ENCODE results near the gene SIPA1L3.
"Not testable (repeated sequence)": the region's sequence is repeated elsewhere in the genome, so short reads cannot be mapped to it uniquely, and the experiment has no call there.

SIPA1L3 gene

GRCh38 chr19:37909661-37910199 is 2.7 kb downstream of the SIPA1L3 start:
- no peaks in the 10 kb centered on the region for H3K9me2 ChIP-seq (ENCODE audit: low read depth, low read length)
- H3K9ac ChIP-seq (ENCODE audit: low read length), result peak overlapping the region; percentile 53
- peak overlapping the region; percentile 95 for H3K27ac ChIP-seq (ENCODE audit: low read depth, low read length, poor library complexity, severe bottlenecking)
- H3F3A ChIP-seq (ENCODE audit: insufficient read depth, low read length), result peaks cover 11% of the 10 kb centered on the region; the same call in 1 of the 2 replicates
- H3K4me1 ChIP-seq (ENCODE audit: insufficient read depth, low read length, severe bottlenecking), result peaks cover 77% of the 10 kb centered on the region
- H3K9me3 ChIP-seq (ENCODE audit: low read length), result no peaks in the 10 kb centered on the region
- peak overlapping the region; percentile 98 for H3K4me3 ChIP-seq (ENCODE audit: low read depth, low read length, poor library complexity, severe bottlenecking)
- H3K79me2 ChIP-seq (ENCODE audit: insufficient read depth, low read length), result peaks cover 31% of the 10 kb centered on the region
- no peak overlapping the region for H2AFZ ChIP-seq (ENCODE audit: low read length)
- H3K27me3 ChIP-seq (ENCODE audit: insufficient read depth, low read length), result no peaks in the 10 kb centered on the region
- peak overlapping the region; percentile 73 for H3K4me2 ChIP-seq (ENCODE audit: low read length)
- TF ChIP-seq EZH2 (IDR thresholded peaks at IDR 0.05; ENCODE audit: borderline replicate concordance, low read length) (no peak), CTCF (IDR thresholded peaks at IDR 0.05; ENCODE audit: low read length) (no peak)
- H4K20me1 ChIP-seq (ENCODE audit: insufficient read depth, low read length), result no peaks in the 10 kb centered on the region
- H3K36me3 ChIP-seq (ENCODE audit: insufficient read depth, low read length), result no peaks in the 10 kb centered on the region

GRCh38 chr19:37914908-37915307 is 7.9 kb downstream of the SIPA1L3 start:
- Histone ChIP-seq H3F3A (ENCODE audit: insufficient read depth, low read length) (peaks cover 13% of the 10 kb centered on the region; the same call in 1 of the 2 replicates), H3K4me3 (ENCODE audit: low read depth, low read length, poor library complexity, severe bottlenecking) (peak overlapping the region; percentile 48), H3K36me3 (ENCODE audit: insufficient read depth, low read length) (no peaks in the 10 kb centered on the region), H3K79me2 (ENCODE audit: insufficient read depth, low read length) (peaks cover 24% of the 10 kb centered on the region), H3K9me2 (ENCODE audit: low read depth, low read length) (no peaks in the 10 kb centered on the region), H3K4me1 (ENCODE audit: insufficient read depth, low read length, severe bottlenecking) (peaks cover 83% of the 10 kb centered on the region), H3K27me3 (ENCODE audit: insufficient read depth, low read length) (no peaks in the 10 kb centered on the region), H2AFZ (ENCODE audit: low read length) (no peak overlapping the region), H3K27ac (ENCODE audit: low read depth, low read length, poor library complexity, severe bottlenecking) (peak overlapping the region; percentile 95), H3K4me2 (ENCODE audit: low read length) (peak overlapping the region; percentile 61), H4K20me1 (ENCODE audit: insufficient read depth, low read length) (no peaks in the 10 kb centered on the region), H3K9ac (ENCODE audit: low read length) (peak overlapping the region; percentile 53), H3K9me3 (ENCODE audit: low read length) (no peaks in the 10 kb centered on the region)
- TF ChIP-seq CTCF (IDR thresholded peaks at IDR 0.05; ENCODE audit: low read length), result no peak
- no peak for TF ChIP-seq EZH2 (IDR thresholded peaks at IDR 0.05; ENCODE audit: borderline replicate concordance, low read length)

GRCh38 chr19:37920591-37921450 is 13.8 kb downstream of the SIPA1L3 start:
- no peak for TF ChIP-seq CTCF (IDR thresholded peaks at IDR 0.05; ENCODE audit: low read length)
- no peak for TF ChIP-seq EZH2 (IDR thresholded peaks at IDR 0.05; ENCODE audit: borderline replicate concordance, low read length)
- H3K4me1 ChIP-seq (ENCODE audit: insufficient read depth, low read length, severe bottlenecking), result peaks cover 86% of the 10 kb centered on the region
- no peaks in the 10 kb centered on the region for H3F3A ChIP-seq (ENCODE audit: insufficient read depth, low read length)
- H3K36me3 ChIP-seq (ENCODE audit: insufficient read depth, low read length), result peaks cover 10% of the 10 kb centered on the region
- H3K79me2 ChIP-seq (ENCODE audit: insufficient read depth, low read length), result peaks cover 20% of the 10 kb centered on the region
- no peak overlapping the region for H2AFZ ChIP-seq (ENCODE audit: low read length)
- H3K27me3 ChIP-seq (ENCODE audit: insufficient read depth, low read length), result no peaks in the 10 kb centered on the region
- H3K27ac ChIP-seq (ENCODE audit: low read depth, low read length, poor library complexity, severe bottlenecking), result peak overlapping the region; percentile 100
- H4K20me1 ChIP-seq (ENCODE audit: insufficient read depth, low read length), result no peaks in the 10 kb centered on the region
- H3K4me3 ChIP-seq (ENCODE audit: low read depth, low read length, poor library complexity, severe bottlenecking), result peak overlapping the region; percentile 37
- no peaks in the 10 kb centered on the region for H3K9me3 ChIP-seq (ENCODE audit: low read length)
- H3K9ac ChIP-seq (ENCODE audit: low read length), result peak overlapping the region; percentile 70
- H3K9me2 ChIP-seq (ENCODE audit: low read depth, low read length), result no peaks in the 10 kb centered on the region
- H3K4me2 ChIP-seq (ENCODE audit: low read length), result peak overlapping the region; percentile 71

GRCh38 chr19:37924573-37924972 is 17.6 kb downstream of the SIPA1L3 start:
- not testable (repeated sequence) for H4K20me1 ChIP-seq (ENCODE audit: insufficient read depth, low read length); H3K27me3 ChIP-seq (ENCODE audit: insufficient read depth, low read length); H3K4me3 ChIP-seq (ENCODE audit: low read depth, low read length, poor library complexity, severe bottlenecking); H2AFZ ChIP-seq (ENCODE audit: low read length); H3K4me2 ChIP-seq (ENCODE audit: low read length); H3K9me2 ChIP-seq (ENCODE audit: low read depth, low read length); H3F3A ChIP-seq (ENCODE audit: insufficient read depth, low read length); H3K9me3 ChIP-seq (ENCODE audit: low read length); H3K9ac ChIP-seq (ENCODE audit: low read length); H3K79me2 ChIP-seq (ENCODE audit: insufficient read depth, low read length)
- peak overlapping the region; percentile 100 for H3K27ac ChIP-seq (ENCODE audit: low read depth, low read length, poor library complexity, severe bottlenecking)
- peaks cover 10% of the 10 kb centered on the region for H3K36me3 ChIP-seq (ENCODE audit: insufficient read depth, low read length)
- peaks cover 98% of the 10 kb centered on the region for H3K4me1 ChIP-seq (ENCODE audit: insufficient read depth, low read length, severe bottlenecking)

Data from OCI-LY1 (cell line).